HCT116 (cell line): ENCODE results near the gene MAPRE2.

ENCODE experiments used
- EZH2 ChIP-seq: fragments of 200-600 bp; sonication (generic); IDR thresholded peaks from 2 replicates; pipeline ENCODE4 v1.6.1; 2017; ENCODE audit warnings: antibody characterized with exemption, mixed run types
- FOSL1 ChIP-seq: IDR thresholded peaks from 2 replicates; pipeline ENCODE4 v1.6.1; 2012; ENCODE audit warnings: low read depth
- POLR2A ChIP-seq: IDR thresholded peaks from 2 replicates; pipeline ENCODE4 v1.7.0; 2011; ENCODE audit warnings: borderline replicate concordance; ENCODE audit not compliant: insufficient read depth, insufficient read length; ENCODE audit errors: extremely low read depth
- POLR2AphosphoS5 ChIP-seq: IDR thresholded peaks from 2 replicates; pipeline ENCODE4 v1.6.1; 2011; ENCODE audit warnings: mild to moderate bottlenecking, low read depth, low read length, moderate library complexity
- RAD21 ChIP-seq: IDR thresholded peaks from 2 replicates; pipeline ENCODE4 v1.6.1; 2012; ENCODE audit warnings: low read depth, mild to moderate bottlenecking
- SIN3A ChIP-seq: IDR thresholded peaks from 2 replicates; pipeline ENCODE4 v1.6.1; 2012; ENCODE audit warnings: low read depth
- SP1 ChIP-seq: IDR thresholded peaks from 2 replicates; pipeline ENCODE4 v1.6.1; 2012; ENCODE audit warnings: low read depth
- SRF ChIP-seq: IDR thresholded peaks from 2 replicates; pipeline ENCODE4 v1.6.1; 2012; ENCODE audit warnings: low read depth
- ZNF274 ChIP-seq: fragments of 200-500 bp; sonication (Bioruptor generic); IDR thresholded peaks from 2 replicates; pipeline ENCODE4 v1.6.1; 2014; ENCODE audit warnings: mild to moderate bottlenecking, low read depth, low read length, inconsistent platforms
- TF ChIP-seq, protein P1 (sequence below), 3 experiments: fragments of 200-600 bp in 1 of 3; sonication (generic) in 1 of 3; IDR thresholded peaks in 2 of 3; conservative IDR thresholded peaks in 1 of 3; 2 replicates each; pipeline ENCODE4 v1.5.1; 2012 to 2017; ENCODE audit warnings: low read depth in 2 of 3, low read length in 2 of 3, antibody characterized with exemption in 1 of 3, borderline replicate concordance in 1 of 3, control low read depth in 1 of 3, mild to moderate bottlenecking in 1 of 3, mixed read lengths in 1 of 3, mixed run types in 1 of 3, moderate library complexity in 1 of 3; ENCODE audit not compliant: insufficient read depth in 1 of 3
- TF ChIP-seq, protein P2 (sequence below): IDR thresholded peaks from 2 replicates; pipeline ENCODE4 v1.6.1; 2011; ENCODE audit warnings: mild to moderate bottlenecking, low read length, moderate library complexity; ENCODE audit not compliant: insufficient replicate concordance; ENCODE audit errors: extremely low read depth
- TF ChIP-seq, protein P3 (sequence below): IDR thresholded peaks from 2 replicates; pipeline ENCODE4 v1.6.1; 2012
- TF ChIP-seq, protein P4 (sequence below): IDR thresholded peaks from 2 replicates; pipeline ENCODE4 v1.6.1; 2012

DNA sequence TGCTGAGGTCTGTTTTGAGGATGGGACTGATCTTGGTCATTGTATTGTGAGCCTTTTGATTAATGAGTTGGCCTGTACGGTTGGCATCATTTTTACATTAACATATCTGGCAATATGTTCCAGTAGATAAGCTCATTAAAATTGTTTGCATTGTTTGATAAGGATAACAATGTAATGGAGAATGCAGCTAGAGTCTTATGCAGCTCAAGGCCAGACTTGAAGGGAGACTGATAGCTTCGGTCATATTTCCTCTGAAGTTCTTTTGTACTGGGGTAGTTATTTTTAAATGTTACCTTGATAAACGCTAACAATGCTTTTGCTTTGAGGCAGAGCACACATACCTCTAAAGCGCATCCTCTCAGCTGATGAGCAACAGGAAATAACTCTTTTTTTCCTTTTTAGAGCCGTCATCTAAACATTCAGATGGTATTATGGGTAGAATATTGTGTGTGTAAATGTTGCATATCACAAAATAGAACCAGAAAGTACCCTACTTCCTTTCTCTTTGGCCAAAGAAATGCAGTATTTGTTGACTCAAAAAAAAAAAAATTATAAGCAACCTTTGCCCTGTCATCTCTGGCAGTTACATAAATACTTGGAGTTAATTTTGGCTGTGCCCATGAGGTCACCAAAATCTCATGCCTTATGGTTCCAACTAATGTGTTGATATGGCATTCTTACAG lies 1.3 kb downstream of the MAPRE2 start:
- TF ChIP-seq, protein P1, sequence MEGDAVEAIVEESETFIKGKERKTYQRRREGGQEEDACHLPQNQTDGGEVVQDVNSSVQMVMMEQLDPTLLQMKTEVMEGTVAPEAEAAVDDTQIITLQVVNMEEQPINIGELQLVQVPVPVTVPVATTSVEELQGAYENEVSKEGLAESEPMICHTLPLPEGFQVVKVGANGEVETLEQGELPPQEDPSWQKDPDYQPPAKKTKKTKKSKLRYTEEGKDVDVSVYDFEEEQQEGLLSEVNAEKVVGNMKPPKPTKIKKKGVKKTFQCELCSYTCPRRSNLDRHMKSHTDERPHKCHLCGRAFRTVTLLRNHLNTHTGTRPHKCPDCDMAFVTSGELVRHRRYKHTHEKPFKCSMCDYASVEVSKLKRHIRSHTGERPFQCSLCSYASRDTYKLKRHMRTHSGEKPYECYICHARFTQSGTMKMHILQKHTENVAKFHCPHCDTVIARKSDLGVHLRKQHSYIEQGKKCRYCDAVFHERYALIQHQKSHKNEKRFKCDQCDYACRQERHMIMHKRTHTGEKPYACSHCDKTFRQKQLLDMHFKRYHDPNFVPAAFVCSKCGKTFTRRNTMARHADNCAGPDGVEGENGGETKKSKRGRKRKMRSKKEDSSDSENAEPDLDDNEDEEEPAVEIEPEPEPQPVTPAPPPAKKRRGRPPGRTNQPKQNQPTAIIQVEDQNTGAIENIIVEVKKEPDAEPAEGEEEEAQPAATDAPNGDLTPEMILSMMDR (IDR thresholded peaks at IDR 0.05 in 2 of 3, conservative IDR thresholded peaks at IDR 0.05 in 1 of 3; ENCODE audit: borderline replicate concordance in 1 of 3, insufficient read depth in 1 of 3, low read depth in 2 of 3, low read length in 2 of 3), result no peak
- no peak for TF ChIP-seq SIN3A
- TF ChIP-seq, protein P2, sequence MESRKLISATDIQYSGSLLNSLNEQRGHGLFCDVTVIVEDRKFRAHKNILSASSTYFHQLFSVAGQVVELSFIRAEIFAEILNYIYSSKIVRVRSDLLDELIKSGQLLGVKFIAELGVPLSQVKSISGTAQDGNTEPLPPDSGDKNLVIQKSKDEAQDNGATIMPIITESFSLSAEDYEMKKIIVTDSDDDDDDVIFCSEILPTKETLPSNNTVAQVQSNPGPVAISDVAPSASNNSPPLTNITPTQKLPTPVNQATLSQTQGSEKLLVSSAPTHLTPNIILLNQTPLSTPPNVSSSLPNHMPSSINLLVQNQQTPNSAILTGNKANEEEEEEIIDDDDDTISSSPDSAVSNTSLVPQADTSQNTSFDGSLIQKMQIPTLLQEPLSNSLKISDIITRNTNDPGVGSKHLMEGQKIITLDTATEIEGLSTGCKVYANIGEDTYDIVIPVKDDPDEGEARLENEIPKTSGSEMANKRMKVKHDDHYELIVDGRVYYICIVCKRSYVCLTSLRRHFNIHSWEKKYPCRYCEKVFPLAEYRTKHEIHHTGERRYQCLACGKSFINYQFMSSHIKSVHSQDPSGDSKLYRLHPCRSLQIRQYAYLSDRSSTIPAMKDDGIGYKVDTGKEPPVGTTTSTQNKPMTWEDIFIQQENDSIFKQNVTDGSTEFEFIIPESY, result no peak
- TF ChIP-seq POLR2AphosphoS5, result no peak
- no peak for TF ChIP-seq SRF
- no peak for TF ChIP-seq RAD21
- no peak for TF ChIP-seq ZNF274
- TF ChIP-seq EZH2, result no peak
- TF ChIP-seq SP1, result no peak
- TF ChIP-seq FOSL1, result no peak
- TF ChIP-seq POLR2A, result no peak
- TF ChIP-seq, protein P3, sequence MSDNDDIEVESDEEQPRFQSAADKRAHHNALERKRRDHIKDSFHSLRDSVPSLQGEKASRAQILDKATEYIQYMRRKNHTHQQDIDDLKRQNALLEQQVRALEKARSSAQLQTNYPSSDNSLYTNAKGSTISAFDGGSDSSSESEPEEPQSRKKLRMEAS, result no peak
- TF ChIP-seq, protein P4, sequence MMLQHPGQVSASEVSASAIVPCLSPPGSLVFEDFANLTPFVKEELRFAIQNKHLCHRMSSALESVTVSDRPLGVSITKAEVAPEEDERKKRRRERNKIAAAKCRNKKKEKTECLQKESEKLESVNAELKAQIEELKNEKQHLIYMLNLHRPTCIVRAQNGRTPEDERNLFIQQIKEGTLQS, result no peak
